GM12891 (cell line): ENCODE measurements around the gene B4GALT1.

ENCODE experiments used
- POLR2A ChIP-seq: IDR thresholded peaks from 2 replicates; pipeline ENCODE4 v1.6.1; 2011; ENCODE audit warnings: low read depth, low read length, control low read depth
- POLR2AphosphoS5 ChIP-seq: IDR thresholded peaks from 2 replicates; pipeline ENCODE4 v1.6.1; 2011; ENCODE audit warnings: low read depth, low read length, control low read depth
- POU2F2 ChIP-seq: IDR thresholded peaks from 2 replicates; pipeline ENCODE4 v1.6.1; 2011; ENCODE audit warnings: low read depth, mild to moderate bottlenecking, control low read depth, low read length, moderate library complexity
- SPI1 ChIP-seq: IDR thresholded peaks from 2 replicates; pipeline ENCODE4 v1.6.1; 2011; ENCODE audit warnings: low read depth, low read length, control low read depth
- TAF1 ChIP-seq: IDR thresholded peaks from 2 replicates; pipeline ENCODE4 v1.6.1; 2011; ENCODE audit warnings: low read depth, low read length, control low read depth

DNA sequence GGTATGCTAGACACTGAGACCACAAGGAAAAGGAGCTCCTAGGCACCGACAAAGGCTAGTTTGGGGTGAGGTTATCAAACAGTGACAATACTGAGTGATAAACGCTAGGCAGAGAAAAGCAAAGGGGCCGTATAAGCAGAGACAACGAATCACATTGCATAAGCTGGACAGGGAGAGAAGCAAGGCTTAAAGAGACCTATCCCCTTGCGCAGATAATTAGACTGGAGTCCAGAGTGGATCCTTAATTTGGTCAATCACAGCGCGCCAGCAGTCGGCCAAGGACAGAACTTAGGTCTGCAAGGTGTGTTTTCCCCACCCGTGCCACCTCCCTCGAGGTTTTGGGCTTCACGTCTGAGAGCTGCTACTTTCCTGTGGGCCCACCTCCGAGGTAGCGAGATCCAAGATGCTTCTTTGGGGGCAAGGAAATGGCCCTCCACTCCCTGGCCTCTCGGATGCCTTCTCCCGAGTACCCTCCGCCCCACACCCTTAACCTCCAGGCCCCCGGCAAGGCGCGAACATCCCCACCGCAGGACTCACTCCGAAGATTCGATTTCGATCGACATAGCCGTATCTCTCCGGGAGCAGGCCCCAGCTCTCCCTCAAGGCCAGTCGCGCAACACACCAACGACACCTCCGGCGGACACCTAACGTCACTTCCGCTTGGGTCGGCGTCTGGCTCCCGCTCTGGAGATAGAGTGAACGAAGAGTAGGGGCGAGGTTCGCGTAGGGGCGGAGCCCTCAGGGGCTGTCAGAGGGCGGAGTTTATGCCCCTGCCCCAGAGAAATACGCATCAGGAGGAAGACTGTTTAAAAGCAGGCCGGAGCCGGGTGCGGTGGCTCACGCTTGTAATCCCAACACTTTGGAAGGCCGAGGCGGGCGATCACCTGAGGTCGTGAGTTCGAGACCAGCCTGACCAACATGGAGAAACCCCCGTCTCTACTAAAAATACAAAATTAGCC lies 90.8 kb downstream of the B4GALT1 start, which contains the start of gene SMU1:
- peak; percentile 57 for TF ChIP-seq TAF1
- peak; percentile 86 for TF ChIP-seq POLR2AphosphoS5
- peak; percentile 51 for TF ChIP-seq POU2F2
- TF ChIP-seq POLR2A = peak; percentile 91
- TF ChIP-seq SPI1 = 0 out of 2 replicates have a peak, but pooled peaks have one; percentile 9
